ENCODE measurements around the gene SEMA4A. TPM values are rescaled to one million over a fixed set of nuclear protein-coding genes. Genes with fewer than 3 reads are reported as not detected.

The SEMA4A gene
- total and polyA plus RNA-seq, 9 of the 15 experiments (the other 6 are each of a cell fraction or from before 2014, with no cell fraction given), result 0.04 to 1.7 (median 0.45) TPM

DNA sequence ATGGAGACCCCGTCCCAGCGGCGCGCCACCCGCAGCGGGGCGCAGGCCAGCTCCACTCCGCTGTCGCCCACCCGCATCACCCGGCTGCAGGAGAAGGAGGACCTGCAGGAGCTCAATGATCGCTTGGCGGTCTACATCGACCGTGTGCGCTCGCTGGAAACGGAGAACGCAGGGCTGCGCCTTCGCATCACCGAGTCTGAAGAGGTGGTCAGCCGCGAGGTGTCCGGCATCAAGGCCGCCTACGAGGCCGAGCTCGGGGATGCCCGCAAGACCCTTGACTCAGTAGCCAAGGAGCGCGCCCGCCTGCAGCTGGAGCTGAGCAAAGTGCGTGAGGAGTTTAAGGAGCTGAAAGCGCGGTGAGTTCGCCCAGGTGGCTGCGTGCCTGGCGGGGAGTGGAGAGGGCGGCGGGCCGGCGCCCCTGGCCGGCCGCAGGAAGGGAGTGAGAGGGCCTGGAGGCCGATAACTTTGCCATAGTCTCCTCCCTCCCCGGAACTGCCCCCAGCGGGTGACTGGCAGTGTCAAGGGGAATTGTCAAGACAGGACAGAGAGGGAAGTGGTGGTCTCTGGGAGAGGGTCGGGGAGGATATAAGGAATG, 38.4 kb upstream of the SEMA4A start (continued):
- TF ChIP-seq, protein P1, sequence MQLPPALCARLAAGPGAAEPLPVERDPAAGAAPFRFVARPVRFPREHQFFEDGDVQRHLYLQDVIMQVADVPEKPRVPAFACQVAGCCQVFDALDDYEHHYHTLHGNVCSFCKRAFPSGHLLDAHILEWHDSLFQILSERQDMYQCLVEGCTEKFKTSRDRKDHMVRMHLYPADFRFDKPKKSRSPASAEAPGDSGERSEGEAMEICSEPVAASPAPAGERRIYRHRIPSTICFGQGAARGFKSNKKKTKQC (CRISPR knock-in tag; IDR thresholded peaks at IDR 0.05), result no peak
- TF ChIP-seq ELF4 (CRISPR knock-in tag; IDR thresholded peaks at IDR 0.05), result peak; percentile 22; the same call in 1 of the 2 replicates
- TF ChIP-seq KDM5B (IDR thresholded peaks at IDR 0.05; ENCODE audit: insufficient replicate concordance, low read depth, low read length), result peak; percentile 59
- TF ChIP-seq, protein P2, sequence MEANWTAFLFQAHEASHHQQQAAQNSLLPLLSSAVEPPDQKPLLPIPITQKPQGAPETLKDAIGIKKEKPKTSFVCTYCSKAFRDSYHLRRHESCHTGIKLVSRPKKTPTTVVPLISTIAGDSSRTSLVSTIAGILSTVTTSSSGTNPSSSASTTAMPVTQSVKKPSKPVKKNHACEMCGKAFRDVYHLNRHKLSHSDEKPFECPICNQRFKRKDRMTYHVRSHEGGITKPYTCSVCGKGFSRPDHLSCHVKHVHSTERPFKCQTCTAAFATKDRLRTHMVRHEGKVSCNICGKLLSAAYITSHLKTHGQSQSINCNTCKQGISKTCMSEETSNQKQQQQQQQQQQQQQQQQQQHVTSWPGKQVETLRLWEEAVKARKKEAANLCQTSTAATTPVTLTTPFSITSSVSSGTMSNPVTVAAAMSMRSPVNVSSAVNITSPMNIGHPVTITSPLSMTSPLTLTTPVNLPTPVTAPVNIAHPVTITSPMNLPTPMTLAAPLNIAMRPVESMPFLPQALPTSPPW (CRISPR knock-in tag; IDR thresholded peaks at IDR 0.05), result peak; percentile 44; the same call in 1 of the 2 replicates
- TF ChIP-seq POLR2A (conservative IDR thresholded peaks at IDR 0.05), result 0 out of 2 replicates have a peak, but pooled peaks have one; percentile 47
- TF ChIP-seq FOXA3 (CRISPR knock-in tag; conservative IDR thresholded peaks at IDR 0.05 in 1 of 2, IDR thresholded peaks at IDR 0.05 in 1 of 2), result no peak
- TF ChIP-seq, protein P3, sequence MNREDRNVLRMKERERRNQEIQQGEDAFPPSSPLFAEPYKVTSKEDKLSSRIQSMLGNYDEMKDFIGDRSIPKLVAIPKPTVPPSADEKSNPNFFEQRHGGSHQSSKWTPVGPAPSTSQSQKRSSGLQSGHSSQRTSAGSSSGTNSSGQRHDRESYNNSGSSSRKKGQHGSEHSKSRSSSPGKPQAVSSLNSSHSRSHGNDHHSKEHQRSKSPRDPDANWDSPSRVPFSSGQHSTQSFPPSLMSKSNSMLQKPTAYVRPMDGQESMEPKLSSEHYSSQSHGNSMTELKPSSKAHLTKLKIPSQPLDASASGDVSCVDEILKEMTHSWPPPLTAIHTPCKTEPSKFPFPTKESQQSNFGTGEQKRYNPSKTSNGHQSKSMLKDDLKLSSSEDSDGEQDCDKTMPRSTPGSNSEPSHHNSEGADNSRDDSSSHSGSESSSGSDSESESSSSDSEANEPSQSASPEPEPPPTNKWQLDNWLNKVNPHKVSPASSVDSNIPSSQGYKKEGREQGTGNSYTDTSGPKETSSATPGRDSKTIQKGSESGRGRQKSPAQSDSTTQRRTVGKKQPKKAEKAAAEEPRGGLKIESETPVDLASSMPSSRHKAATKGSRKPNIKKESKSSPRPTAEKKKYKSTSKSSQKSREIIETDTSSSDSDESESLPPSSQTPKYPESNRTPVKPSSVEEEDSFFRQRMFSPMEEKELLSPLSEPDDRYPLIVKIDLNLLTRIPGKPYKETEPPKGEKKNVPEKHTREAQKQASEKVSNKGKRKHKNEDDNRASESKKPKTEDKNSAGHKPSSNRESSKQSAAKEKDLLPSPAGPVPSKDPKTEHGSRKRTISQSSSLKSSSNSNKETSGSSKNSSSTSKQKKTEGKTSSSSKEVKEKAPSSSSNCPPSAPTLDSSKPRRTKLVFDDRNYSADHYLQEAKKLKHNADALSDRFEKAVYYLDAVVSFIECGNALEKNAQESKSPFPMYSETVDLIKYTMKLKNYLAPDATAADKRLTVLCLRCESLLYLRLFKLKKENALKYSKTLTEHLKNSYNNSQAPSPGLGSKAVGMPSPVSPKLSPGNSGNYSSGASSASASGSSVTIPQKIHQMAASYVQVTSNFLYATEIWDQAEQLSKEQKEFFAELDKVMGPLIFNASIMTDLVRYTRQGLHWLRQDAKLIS (CRISPR knock-in tag; IDR thresholded peaks at IDR 0.05), result no peak
- 0 out of 2 replicates have a peak, but pooled peaks have one; percentile 65 for TF ChIP-seq CBFB (CRISPR knock-in tag; IDR thresholded peaks at IDR 0.05)
- TF ChIP-seq, protein P4, sequence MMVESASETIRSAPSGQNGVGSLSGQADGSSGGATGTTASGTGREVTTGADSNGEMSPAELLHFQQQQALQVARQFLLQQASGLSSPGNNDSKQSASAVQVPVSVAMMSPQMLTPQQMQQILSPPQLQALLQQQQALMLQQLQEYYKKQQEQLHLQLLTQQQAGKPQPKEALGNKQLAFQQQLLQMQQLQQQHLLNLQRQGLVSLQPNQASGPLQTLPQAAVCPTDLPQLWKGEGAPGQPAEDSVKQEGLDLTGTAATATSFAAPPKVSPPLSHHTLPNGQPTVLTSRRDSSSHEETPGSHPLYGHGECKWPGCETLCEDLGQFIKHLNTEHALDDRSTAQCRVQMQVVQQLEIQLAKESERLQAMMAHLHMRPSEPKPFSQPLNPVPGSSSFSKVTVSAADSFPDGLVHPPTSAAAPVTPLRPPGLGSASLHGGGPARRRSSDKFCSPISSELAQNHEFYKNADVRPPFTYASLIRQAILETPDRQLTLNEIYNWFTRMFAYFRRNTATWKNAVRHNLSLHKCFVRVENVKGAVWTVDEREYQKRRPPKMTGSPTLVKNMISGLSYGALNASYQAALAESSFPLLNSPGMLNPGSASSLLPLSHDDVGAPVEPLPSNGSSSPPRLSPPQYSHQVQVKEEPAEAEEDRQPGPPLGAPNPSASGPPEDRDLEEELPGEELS (CRISPR knock-in tag; IDR thresholded peaks at IDR 0.05; ENCODE audit: borderline replicate concordance), result peak; percentile 61; the same call in 1 of the 2 replicates
- no peak for TF ChIP-seq ZNF184 (CRISPR knock-in tag; IDR thresholded peaks at IDR 0.05)
- TF ChIP-seq RFX1 (IDR thresholded peaks at IDR 0.05), result no peak
- TF ChIP-seq POLR2H (tag; IDR thresholded peaks at IDR 0.05; ENCODE audit: low read depth), result no peak
- no peak for TF ChIP-seq MEF2D (tag; conservative IDR thresholded peaks at IDR 0.05; ENCODE audit: low read depth)
- TF ChIP-seq TBL1XR1 (IDR thresholded peaks at IDR 0.05; ENCODE audit: low read length in 2 of 2), result peak in 1 of 2 experiments; percentile 46; a peak in 1 of 4 replicates
- peak; percentile 37; the same call in 1 of the 2 replicates for TF ChIP-seq POLR2AphosphoS5 (IDR thresholded peaks at IDR 0.05; ENCODE audit: control insufficient read depth, insufficient read depth, low read depth, low read length)
